ENCODE data around the gene TAS1R3. TPM values are rescaled to one million over a fixed set of nuclear protein-coding genes. Genes with fewer than 3 reads are reported as not detected.

TAS1R3 gene
- total and polyA plus RNA-seq, 2 of the 4 experiments (the other 2 are of a cell fraction) = under 0.01 to 0.05 TPM

- Histone ChIP-seq H4K5ac (ENCODE audit: low read depth, low read length) (no peak overlapping the region), H3K23ac (ENCODE audit: low read depth, low read length) (no peak overlapping the region), H3K79me1 (ENCODE audit: low read depth in 1 of 2, low read length in 2 of 2) (no peaks in the 10 kb centered on the region), H3K4me1 (ENCODE audit: control insufficient read depth, insufficient read depth, low read length) (no peaks in the 10 kb centered on the region; the same call in 1 of the 2 replicates), H4K20me1 (ENCODE audit: insufficient read depth, low read length) (peaks cover 13% of the 10 kb centered on the region), H3K4me2 (ENCODE audit: low read depth, low read length) (no peak overlapping the region), H3K56ac (ENCODE audit: extremely low read depth, insufficient read depth, low read length) (no peak overlapping the region), H4K91ac (ENCODE audit: insufficient read depth, low read depth, low read length) (no peak overlapping the region), H3K36me3 (ENCODE audit: control insufficient read depth, insufficient read depth, low read length) (peaks cover 16% of the 10 kb centered on the region), H2BK15ac (ENCODE audit: low read depth, low read length) (no peak overlapping the region), H3K27me3 (ENCODE audit: control insufficient read depth, insufficient read depth, low read length) (no peaks in the 10 kb centered on the region), H2AK9ac (replicated peaks; ENCODE audit: low read depth, low read length, poor library complexity) (peak overlapping the region; percentile 61), H2BK5ac (ENCODE audit: low read depth, low read length, poor library complexity, severe bottlenecking) (no peak overlapping the region), H3K9me1 (ENCODE audit: insufficient read depth, low read length) (no peaks in the 10 kb centered on the region), H2BK120ac (ENCODE audit: low read depth, low read length) (no peak overlapping the region), H3K9ac (ENCODE audit: low read depth, low read length) (no peak overlapping the region), H3K4ac (ENCODE audit: low read depth, low read length) (no peak overlapping the region), H3K9me3 (ENCODE audit: control insufficient read depth, insufficient read depth, low read length) (no peaks in the 10 kb centered on the region), H3K4me3 (ENCODE audit: insufficient read depth, low read depth, low read length) (no peak overlapping the region), H3K14ac (replicated peaks; ENCODE audit: low read depth, low read length) (no peak overlapping the region), H2BK20ac (ENCODE audit: low read depth, low read length) (no peak overlapping the region), H4K8ac (ENCODE audit: low read depth in 2 of 2, low read length in 2 of 2) (no peak overlapping the region), H2AFZ (replicated peaks; ENCODE audit: low read length, poor library complexity) (peak overlapping the region; percentile 18), H3K27ac (ENCODE audit: insufficient read depth, low read length) (no peak overlapping the region), H3K18ac (ENCODE audit: low read depth, low read length) (no peak overlapping the region), H2AK5ac (ENCODE audit: low read depth, low read length) (no peak overlapping the region)
- no peak for DNase-seq
- 20% methylated on average over 2 of the region's 15 CpGs; no CpG with 5 or more reads in 1 of the 2 experiments for WGBS, 2 experiments (ENCODE audit: extremely low coverage in 2 of 2, insufficient read length in 1 of 2)
- TF ChIP-seq CEBPB (IDR thresholded peaks at IDR 0.05; ENCODE audit: low read depth, low read length) (no peak), RAD21 (IDR thresholded peaks at IDR 0.05; ENCODE audit: low read length) (peak; percentile 63), CTCF (conservative IDR thresholded peaks at IDR 0.05; ENCODE audit: low read depth, low read length) (peak; percentile 64), RFX5 (IDR thresholded peaks at IDR 0.05; ENCODE audit: low read depth, low read length) (no peak), MAZ (IDR thresholded peaks at IDR 0.05; ENCODE audit: borderline replicate concordance, low read depth, low read length) (0 out of 2 replicates have a peak, but pooled peaks have one; percentile 16), SMC3 (IDR thresholded peaks at IDR 0.05; ENCODE audit: low read depth, low read length) (peak; percentile 58; the same call in 1 of the 2 replicates)
- intact Hi-C loops (cut with micrococcal nuclease) (loop anchor here (1.0 kb wide), 1 partner anchor 168 kb away; no protein-coding TSS in a partner anchor), dilution Hi-C loops (cut with HindIII; ENCODE audit: low sequenced_read_pairs, unreplicated experiment) (no loop called here), in situ Hi-C loops (cut with MboI; ENCODE audit: low sequenced_read_pairs) (no loop called here)
- BruUV-seq (replicated peaks) = no TSS peak
- ATAC-seq (ENCODE audit: low read depth) = peak; percentile 87
- ChIA-PET CTCF (interaction anchor here (0.8 to 1.5 kb wide), 3 partner anchors 8 to 168 kb away, joined by 3 to 5 read pairs (median 3); no protein-coding TSS in a partner anchor), POLR2A (ENCODE audit: unreplicated experiment) (interaction anchor here (0.5 kb wide), 1 partner anchor 10 kb away, joined by 4 read pairs; no protein-coding TSS in a partner anchor)
These were observed 40.8 kb upstream of the TAS1R3 start for GRCh38 chr1:1290238-1290731.
